Right forelimb (tissue), 1 donor: ENCODE results near the gene RAD54L2.
"Not testable (repeated sequence)": the region's sequence is repeated elsewhere in the genome, so short reads cannot be mapped to it uniquely, and the experiment has no call there.

Experiments used
- DNase-seq: peaks from one replicate; pipeline ENCODE4 v3.0.0-alpha.2; 2018

The RAD54L2 gene

DNA sequence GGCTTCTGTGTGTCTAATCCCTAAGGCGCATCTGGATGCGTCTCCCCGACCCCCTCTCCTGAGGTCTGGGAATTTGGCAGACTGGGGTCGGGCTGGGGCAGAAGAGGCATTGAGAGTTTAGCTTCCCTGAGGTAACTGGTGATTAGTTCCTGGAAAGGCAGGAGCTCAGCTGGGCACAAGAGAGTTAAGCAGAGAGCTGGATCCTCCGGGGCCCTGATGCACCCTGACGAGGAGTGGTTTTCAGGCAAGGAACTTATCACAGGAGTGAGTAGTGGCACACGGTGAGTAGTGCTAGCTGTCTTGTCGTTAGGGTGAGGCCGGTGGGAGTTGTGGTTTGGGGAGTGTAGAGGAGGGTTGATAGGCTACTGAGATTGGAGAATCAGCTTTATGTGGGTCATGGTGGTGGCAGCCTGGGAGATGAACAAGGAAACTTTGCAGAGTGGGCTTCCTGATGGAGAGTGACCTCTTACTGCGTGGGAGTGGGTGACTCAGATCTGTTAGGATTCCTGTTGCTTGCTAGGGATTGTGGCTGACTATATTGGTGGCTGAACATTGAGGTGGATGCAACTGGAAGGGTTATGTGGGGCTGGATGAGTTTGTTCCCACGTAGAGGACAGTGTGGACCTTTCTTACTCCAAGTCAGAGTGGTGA is 897 bp downstream of the RAD54L2 start:
- DNase-seq, result peak; percentile 57

DNA sequence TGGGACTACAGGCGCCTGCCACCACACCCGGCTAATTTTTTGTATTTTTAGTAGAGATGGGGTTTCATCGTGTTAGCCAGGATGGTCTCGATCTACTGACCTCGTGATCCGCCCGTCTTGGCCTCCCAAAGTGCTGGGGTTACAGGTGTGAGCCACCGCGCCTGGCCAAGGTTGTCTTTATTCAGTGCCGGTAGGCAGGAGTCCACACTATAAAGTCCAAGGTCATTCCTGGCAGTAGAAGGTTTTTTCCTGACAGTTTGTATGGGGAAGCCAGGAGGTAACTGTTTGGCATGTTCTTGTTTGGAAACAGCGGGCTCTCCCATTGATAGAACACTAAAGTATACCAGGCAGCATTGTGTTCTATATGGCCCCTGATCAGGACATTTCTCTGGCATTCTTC is 4.1 kb downstream of the RAD54L2 start:
- DNase-seq, result not testable (repeated sequence)

DNA sequence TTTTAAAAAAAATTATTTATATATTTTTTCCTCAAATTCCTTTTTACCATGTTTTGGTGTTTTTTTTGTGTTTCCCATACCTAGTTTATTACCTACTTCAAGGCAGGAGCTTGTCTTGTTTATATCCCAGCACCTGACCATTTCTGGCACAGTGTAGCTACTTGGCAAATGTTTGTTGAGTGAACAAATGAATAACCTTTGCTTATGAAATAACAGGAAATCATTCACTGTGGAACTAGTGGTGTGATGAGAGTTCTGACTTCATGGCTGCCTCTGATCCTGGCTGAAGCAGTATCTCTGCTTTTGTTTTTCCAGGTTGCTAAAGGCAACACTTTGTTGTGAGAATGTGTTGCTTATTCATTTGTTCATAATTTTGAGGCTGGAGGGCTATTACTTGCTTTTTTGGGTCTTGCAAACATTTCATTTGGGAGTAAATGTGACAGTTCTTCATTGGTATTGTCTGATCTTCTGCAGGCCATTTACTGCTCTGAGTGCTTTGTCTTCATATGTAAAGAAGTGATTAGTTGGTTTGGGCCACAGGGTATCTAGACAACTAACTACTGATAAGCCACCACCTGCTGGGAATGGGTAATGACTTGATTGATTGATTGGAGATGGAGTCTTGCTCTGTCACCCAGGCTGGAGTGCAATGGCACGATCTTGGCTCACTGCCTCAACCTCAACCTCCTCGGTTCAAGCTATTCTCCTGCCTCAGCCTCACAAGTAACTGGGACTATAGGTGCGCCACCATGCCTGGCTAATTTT is 5.7 kb downstream of the RAD54L2 start:
- DNase-seq, result no peak

DNA sequence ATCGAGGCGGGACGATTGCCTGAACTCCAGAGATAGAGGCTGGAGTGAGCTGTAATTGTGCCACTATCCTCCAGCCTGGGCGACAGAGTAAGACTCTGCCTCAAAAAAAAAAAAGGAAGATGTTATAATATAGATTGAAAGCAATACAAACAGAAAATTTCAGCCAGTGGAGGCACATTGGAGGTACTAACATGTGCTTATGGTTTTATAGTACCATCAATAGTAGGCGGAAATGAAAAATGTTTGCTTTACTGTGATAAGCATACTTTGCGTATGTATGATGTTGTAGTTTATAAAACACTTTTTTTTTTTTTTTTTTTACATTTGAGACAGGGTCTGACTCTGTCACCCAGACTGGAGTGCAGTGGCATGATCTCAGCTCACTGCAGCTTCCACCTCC is 8.8 kb downstream of the RAD54L2 start:
- DNase-seq, result no peak

DNA sequence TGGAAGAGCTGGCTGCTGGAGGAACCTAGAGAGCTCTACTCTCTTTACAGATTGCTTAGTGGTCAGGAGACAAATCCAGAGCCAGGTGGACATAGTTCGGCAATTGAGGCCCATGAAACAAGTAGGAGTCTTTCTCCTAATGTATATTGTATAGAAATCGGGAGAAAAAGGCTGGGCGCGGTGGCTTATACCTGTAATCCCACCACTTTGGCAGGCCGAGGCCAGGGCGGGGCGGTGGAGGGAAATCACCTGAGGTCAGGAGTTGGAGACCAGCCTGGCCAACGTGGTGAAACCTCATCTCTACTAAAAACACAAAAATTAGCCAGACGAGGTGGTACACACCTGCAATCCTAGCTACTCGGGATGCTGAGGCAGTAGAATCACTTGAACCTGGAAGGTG is 10.8 kb downstream of the RAD54L2 start:
- no peak for DNase-seq

DNA sequence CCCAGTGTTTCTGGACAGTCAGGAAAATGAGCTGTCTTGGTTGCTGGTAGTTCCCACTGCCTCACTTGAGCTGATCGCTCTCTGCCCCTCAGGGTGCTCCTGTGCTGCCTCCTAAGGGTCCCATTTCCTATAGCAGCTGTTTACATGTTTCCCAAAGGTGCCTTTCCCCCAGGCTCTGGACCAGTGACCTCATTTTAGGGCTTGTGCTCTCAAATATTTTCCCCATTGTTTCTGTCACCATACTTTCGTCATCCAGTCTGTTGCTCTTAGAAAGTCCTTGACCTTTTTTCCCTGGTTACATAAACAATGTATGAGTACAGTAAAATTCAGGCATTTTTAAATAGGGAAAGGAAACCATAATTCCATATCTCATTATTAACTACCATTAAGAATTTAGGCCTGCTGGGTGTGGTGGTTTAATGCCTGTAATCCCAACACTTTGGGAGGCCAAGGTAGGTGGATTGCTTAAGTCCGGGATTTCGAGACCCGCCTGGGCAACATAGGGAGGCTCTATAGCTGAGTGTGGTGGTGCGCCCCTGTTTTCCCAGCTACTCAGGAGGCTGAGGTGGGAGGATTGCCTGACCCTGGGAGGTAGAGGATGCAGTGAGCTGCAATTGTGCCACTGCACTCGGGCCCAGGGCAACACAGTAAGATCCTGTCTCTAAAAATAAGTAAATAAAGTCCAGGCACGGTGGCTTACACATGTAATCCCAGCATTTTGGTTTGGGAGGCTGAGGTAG is 11.7 kb downstream of the RAD54L2 start:
- DNase-seq, result no peak

DNA sequence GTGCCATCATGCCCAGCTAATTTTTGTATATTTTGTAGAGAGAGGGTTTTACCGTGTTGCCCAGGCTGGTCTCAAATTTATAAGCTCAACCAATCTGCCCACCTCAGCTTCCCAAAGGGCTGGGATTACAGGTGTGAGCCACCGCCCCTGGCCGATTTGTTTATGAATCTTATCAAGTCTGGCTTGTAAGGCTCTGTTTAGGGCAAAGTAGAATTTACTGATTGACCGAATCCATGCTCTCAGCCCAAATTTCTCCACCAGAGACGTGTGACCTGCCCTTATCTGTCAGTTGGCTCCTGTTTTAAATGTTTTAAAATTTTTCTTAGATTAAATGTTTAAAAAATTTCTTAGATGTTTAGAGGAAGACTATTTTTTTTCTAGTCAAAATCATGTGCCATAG is 19.5 kb downstream of the RAD54L2 start:
- no peak for DNase-seq

DNA sequence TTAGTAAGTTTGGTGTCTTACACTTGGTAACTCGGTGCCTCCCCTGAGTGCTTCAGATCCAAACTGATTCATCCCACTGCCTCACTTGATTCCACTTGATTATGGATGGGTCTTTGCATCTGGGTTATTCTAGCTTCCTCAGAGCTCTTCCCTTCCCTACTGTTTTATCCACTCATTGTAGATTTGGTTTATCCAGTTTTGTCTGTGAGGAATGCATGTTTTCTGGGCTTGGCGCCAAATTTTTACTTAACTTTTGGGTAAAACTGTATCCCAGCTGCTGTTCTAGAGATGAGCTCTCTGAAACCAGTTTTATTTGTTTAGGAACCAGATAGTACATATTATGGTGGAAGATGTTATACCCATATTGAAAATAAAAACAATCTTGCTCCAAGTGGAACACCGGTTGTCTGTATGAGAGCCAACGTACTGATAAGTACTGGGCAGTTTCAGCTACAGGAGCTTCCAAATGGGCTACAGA is 20.9 kb downstream of the RAD54L2 start:
- no peak for DNase-seq

DNA sequence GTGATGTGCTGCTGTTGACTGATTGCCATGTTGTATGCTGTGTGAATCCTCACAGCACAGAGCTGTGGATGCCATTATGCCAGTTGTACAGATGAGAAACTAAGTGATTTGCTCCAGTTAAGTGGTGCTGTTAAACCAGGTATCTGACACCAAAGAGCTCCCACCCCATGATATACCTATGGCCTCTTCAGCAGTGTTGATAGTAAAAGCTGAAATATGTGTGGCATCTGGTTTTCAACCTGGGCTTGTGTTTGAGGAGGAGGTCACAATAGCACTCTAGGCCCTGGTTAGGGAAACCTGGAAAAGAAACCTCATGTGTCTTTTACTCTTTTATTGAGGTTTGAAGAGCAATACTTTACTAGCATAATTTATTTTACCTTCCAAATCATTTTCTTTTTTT is 21.4 kb downstream of the RAD54L2 start:
- DNase-seq, result no peak

DNA sequence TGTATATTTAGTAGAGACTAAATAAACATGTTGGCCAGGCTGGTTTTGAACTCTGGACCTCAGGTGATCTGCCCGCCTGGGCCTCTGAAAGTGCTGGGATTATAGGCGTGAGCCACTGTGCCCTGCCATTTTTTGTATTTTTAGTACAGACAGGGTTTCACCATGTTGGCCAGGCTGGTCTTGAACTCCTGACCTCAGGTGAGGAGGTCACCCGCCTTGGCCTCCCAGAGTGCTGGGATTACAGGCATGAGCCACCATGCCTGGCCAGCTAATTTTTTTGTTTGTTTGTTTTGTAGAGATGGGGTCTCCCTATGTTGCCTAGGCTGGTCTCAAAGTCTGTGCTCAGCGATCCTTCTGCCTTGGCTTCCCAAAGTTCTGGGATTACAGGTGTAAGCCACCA is 23.9 kb downstream of the RAD54L2 start:
- DNase-seq, result not testable (repeated sequence)

DNA sequence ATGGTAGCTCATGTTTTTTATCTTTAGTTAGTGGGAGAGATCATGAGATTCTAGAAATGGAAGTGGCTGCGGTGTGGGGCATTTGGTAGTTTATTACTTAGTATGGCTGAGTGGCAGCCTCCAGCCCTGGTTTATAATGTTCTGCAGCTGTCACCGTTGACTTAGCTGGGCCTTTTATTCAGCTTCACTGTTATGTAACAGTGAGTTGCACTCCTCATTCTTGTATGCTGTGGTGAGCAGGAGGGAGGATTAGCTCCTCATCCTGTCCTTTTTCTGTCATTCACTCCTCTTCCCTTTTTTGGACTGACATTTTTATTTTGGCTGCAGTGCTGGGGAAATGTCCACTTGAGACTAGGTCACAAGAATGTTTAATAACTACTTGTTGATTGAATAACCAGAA is 29.5 kb downstream of the RAD54L2 start:
- no peak for DNase-seq

DNA sequence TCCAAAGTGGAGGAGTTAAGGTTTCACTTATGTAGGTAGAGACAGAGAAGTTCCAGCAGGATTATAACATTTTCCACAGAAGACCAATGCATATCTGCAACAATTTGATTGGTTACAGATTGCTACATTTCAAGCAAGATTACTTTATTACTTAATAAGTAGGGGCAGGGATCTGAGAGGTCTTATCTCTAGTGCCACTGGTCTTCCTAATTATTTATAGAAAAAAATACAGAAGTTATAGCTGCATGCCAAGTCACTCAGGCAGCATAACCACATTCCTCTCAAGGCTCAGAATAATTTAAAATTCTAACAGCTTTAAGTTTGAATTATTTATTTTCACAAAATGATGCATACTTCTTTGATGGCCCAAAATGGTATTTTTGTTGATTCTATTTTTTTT is 30.5 kb downstream of the RAD54L2 start:
- no peak for DNase-seq

DNA sequence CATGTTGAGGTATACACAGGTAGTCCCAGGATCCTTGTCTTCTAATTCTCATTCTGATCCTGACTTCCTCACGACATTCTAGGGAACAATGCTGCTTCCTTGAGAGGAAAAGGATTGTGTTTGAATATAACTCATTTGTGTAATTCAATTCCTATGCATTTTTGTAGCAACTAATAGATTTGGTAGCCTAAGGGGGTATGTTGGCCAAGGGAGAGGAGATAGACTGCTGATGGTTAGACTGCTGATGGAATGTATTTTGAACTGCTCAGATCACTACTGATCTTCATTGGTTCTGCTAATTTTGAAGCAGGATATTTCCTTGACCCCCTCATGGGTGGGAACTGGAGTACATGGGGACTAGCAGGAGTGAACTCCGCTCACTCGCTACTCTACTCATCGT is 39.7 kb downstream of the RAD54L2 start:
- DNase-seq, result no peak

DNA sequence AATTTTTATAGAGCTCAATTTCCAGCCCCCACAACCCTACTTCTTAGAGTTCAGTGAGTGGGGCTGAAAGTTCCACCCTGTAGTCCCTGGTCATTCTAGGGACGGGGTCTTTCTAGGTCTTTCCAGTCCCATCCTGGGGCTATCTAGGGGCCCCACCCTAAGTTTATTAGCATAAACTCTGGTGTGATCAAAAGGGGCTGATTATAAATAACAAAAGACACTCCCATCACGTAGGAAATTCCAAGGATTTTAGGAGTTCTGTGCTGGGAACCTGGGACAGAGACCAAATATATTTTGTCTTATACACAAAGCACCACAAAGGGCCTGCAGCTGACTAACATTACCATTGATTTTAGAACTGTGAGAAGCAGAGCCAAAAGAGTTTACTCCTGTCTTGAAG is 41.9 kb downstream of the RAD54L2 start:
- no peak for DNase-seq

DNA sequence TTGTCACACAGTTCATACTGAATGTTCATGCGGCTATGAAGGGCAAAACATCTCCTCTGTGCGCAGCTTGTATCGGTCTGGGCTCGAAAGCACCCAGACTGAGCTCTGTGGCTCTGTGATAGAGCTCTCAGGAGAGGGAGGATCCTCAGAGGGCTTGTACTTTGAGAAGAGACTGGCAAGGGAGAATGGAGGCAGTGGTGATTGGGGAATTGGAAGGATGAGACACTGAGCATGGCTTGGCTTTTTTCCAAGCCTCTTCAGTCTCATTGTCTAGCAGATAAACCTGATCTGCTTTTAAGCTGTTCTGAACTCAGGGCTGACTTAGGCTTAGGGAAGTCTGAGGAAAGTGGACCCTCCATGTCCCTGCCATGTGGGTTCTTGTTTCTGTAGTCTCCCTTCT is 43.0 kb downstream of the RAD54L2 start:
- DNase-seq, result no peak

DNA sequence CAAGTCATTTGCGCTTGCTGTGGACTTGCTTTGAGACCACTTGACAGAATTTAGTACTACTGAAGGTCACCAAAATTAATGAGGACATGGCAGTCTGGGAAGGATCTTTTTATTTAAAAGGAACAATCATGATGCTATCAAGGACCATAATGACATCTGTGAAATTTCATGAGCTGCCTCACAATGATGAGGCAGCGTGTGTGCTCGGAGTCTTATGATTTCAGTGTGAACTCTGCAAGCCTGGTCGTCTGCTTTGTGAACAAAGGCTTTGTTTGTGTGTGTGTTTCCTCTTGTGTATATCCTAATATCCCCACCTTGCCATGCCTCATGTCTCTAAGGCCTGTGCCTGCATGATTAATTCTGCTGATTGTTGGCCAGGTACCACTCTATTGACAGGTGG is 46.7 kb downstream of the RAD54L2 start:
- DNase-seq, result no peak

DNA sequence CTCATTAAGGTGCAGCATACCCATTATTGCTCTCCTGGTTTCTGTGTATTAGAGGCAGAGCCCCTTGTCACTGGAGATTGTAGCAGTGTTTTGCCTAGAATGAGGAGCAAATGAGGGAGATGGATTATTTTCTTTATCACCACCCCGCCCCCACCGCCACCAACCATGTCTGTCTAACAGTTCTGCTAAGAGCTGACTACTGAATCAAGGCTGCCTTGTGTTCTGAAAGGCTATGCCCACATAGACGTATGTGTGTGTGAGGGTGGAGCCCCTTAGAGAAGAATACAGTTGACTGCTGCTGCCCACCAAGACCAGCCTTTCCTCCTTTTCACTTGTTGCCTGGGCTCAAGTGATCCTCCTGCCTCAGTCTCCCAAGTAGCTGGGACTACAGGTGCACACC is 47.4 kb downstream of the RAD54L2 start:
- DNase-seq, result no peak
